ENCODE data around the gene GMEB1.
A peak's percentile ranks its signal among the peaks of the same experiment; 100 is the strongest.

Gene GMEB1, protein sequence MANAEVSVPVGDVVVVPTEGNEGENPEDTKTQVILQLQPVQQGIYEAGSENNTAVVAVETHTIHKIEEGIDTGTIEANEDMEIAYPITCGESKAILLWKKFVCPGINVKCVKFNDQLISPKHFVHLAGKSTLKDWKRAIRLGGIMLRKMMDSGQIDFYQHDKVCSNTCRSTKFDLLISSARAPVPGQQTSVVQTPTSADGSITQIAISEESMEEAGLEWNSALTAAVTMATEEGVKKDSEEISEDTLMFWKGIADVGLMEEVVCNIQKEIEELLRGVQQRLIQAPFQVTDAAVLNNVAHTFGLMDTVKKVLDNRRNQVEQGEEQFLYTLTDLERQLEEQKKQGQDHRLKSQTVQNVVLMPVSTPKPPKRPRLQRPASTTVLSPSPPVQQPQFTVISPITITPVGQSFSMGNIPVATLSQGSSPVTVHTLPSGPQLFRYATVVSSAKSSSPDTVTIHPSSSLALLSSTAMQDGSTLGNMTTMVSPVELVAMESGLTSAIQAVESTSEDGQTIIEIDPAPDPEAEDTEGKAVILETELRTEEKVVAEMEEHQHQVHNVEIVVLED

DNA sequence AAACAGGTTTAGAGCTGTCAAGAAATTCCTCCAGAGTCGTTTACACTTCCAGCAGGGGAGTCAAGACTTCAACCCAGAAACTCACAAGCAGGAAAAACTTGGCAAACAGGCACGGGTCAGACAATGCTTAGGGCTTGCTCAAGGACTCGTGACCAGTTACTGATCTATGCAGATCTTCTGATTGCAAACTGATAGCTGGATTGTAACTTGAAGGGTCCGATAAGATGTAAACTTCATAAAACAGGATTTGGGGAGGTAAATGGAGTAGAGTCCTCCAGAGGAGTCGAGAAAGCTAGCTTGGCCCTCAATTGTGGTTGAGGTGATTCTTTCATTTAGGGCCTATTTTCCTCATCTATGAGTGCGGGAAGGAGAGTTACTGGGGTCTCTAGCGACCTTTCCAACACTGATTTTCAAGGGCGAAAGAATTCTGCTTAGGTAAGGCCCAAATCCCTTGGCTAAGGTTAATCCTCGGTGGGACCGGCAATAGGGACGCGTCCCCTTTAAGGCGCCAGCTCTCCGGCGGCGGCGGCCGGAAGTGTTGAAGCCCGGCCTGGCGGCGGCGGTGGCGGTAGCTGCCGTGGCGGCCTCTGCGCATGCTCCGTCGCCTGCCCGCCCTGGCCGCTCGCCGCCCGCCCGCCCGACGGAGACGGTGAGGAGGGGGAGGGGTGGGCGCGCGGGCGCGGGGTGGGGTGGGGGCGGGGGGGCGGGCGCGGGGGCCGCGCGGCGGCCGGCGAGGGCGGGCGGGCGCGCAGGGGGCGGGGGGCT is at the start of gene GMEB1:
TSS of gene GMEB1 (plus strand) at position 594 of the 765 bp plus-strand sequence. CDS start 14,829 bp downstream, outside the sequence.
- Histone ChIP-seq H3K9me3 (ENCODE audit: insufficient read depth, low read depth, low read length) (no peaks in the 10 kb centered on the region), H2AFZ (ENCODE audit: low read length) (peak within 1 kb of the TSS; percentile 94), H3K79me2 (ENCODE audit: insufficient read depth, low read length) (peaks cover 22% of the 10 kb centered on the region), H3K4me3 (ENCODE audit: low read length, poor library complexity, severe bottlenecking) (peak within 1 kb of the TSS; percentile 96), H3K9me2 (replicated peaks; ENCODE audit: low read depth, low read length) (no peaks in the 10 kb centered on the region), H3K36me3 (ENCODE audit: insufficient read depth, low read length) (no peaks in the 10 kb centered on the region), H3K4me2 (ENCODE audit: low read depth, low read length, poor library complexity, severe bottlenecking) (peak within 1 kb of the TSS; percentile 84), H3K9ac (ENCODE audit: low read depth, low read length, poor library complexity, severe bottlenecking) (peak within 1 kb of the TSS; percentile 95), H4K20me1 (ENCODE audit: insufficient read depth, low read length, poor library complexity, severe bottlenecking) (peaks cover 8% of the 10 kb centered on the region), H3K4me1 (ENCODE audit: insufficient read depth, low read length, poor library complexity, severe bottlenecking) (no peaks in the 10 kb centered on the region), H3F3A (ENCODE audit: low read depth) (peaks cover 5% of the 10 kb centered on the region; the same call in 1 of the 2 replicates), H3K27me3 (ENCODE audit: insufficient read depth, low read length, poor library complexity, severe bottlenecking) (peaks cover 5% of the 10 kb centered on the region)
- TF ChIP-seq EZH2phosphoT487 (IDR thresholded peaks at IDR 0.05; ENCODE audit: borderline replicate concordance), result no peak
- TF ChIP-seq, protein P1, sequence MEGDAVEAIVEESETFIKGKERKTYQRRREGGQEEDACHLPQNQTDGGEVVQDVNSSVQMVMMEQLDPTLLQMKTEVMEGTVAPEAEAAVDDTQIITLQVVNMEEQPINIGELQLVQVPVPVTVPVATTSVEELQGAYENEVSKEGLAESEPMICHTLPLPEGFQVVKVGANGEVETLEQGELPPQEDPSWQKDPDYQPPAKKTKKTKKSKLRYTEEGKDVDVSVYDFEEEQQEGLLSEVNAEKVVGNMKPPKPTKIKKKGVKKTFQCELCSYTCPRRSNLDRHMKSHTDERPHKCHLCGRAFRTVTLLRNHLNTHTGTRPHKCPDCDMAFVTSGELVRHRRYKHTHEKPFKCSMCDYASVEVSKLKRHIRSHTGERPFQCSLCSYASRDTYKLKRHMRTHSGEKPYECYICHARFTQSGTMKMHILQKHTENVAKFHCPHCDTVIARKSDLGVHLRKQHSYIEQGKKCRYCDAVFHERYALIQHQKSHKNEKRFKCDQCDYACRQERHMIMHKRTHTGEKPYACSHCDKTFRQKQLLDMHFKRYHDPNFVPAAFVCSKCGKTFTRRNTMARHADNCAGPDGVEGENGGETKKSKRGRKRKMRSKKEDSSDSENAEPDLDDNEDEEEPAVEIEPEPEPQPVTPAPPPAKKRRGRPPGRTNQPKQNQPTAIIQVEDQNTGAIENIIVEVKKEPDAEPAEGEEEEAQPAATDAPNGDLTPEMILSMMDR (conservative IDR thresholded peaks at IDR 0.05; ENCODE audit: low read length), result no peak

DNA sequence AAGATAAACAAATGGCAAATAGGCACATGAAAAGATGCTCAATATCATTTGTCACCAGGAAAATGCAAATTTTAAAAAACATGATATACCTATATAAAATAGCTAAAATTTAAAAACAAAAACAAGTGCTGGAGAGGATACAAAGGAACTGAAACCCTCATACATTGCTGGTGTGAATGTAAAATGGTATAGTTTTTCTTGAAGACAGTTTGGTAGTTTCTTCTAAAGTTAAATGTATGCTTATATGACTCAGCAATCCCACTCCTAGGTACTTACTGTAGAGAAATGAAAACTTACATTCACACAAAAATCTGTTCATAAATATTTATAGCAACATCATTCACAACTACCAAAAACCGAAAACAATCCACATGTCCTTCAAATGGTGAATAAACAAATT is 36.9 kb upstream of the GMEB1 start:
- Histone ChIP-seq H3K4me2 (ENCODE audit: low read depth, low read length, poor library complexity, severe bottlenecking) (no peak overlapping the region), H4K20me1 (ENCODE audit: insufficient read depth, low read length, poor library complexity, severe bottlenecking) (no peaks in the 10 kb centered on the region), H3K9me2 (replicated peaks; ENCODE audit: low read depth, low read length) (no peaks in the 10 kb centered on the region), H2AFZ (ENCODE audit: low read length) (no peak overlapping the region), H3K4me3 (ENCODE audit: low read length, poor library complexity, severe bottlenecking) (no peak overlapping the region), H3K9me3 (ENCODE audit: insufficient read depth, low read depth, low read length) (no peaks in the 10 kb centered on the region), H3F3A (ENCODE audit: low read depth) (no peaks in the 10 kb centered on the region), H3K36me3 (ENCODE audit: insufficient read depth, low read length) (no peaks in the 10 kb centered on the region), H3K27me3 (ENCODE audit: insufficient read depth, low read length, poor library complexity, severe bottlenecking) (no peaks in the 10 kb centered on the region), H3K9ac (ENCODE audit: low read depth, low read length, poor library complexity, severe bottlenecking) (no peak overlapping the region), H3K79me2 (ENCODE audit: insufficient read depth, low read length) (no peaks in the 10 kb centered on the region), H3K4me1 (ENCODE audit: insufficient read depth, low read length, poor library complexity, severe bottlenecking) (no peaks in the 10 kb centered on the region)
- TF ChIP-seq, protein P1 (conservative IDR thresholded peaks at IDR 0.05; ENCODE audit: low read length), result no peak
- no peak for TF ChIP-seq EZH2phosphoT487 (IDR thresholded peaks at IDR 0.05; ENCODE audit: borderline replicate concordance)

DNA sequence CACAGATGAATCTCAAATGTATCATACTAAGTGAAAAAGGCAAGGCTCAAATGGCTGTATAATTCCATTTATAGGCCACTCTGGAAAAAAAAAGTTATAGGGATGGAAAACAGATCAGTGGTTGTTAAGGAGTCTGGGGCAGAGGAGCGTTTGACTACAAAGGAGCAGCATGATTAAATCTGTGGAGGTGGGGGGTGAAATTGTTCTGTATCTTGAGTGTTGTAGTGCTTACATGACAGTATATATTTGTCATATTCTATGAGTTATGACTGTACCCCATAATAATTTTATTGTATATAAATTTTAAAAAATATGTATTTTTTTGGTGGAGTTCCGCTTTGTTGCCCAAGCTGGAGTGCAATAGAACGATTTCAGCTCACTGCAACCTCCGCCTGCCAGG is 36.0 kb upstream of the GMEB1 start:
- no peak overlapping the region for H3K9ac ChIP-seq (ENCODE audit: low read depth, low read length, poor library complexity, severe bottlenecking)
- no peaks in the 10 kb centered on the region for H3K4me1 ChIP-seq (ENCODE audit: insufficient read depth, low read length, poor library complexity, severe bottlenecking)
- H3K9me2 ChIP-seq (replicated peaks; ENCODE audit: low read depth, low read length), result no peaks in the 10 kb centered on the region
- H3K79me2 ChIP-seq (ENCODE audit: insufficient read depth, low read length), result no peaks in the 10 kb centered on the region
- no peaks in the 10 kb centered on the region for H3F3A ChIP-seq (ENCODE audit: low read depth)
- TF ChIP-seq, protein P1 (conservative IDR thresholded peaks at IDR 0.05; ENCODE audit: low read length), result no peak
- TF ChIP-seq EZH2phosphoT487 (IDR thresholded peaks at IDR 0.05; ENCODE audit: borderline replicate concordance), result no peak
- H3K4me3 ChIP-seq (ENCODE audit: low read length, poor library complexity, severe bottlenecking), result no peak overlapping the region
- H3K36me3 ChIP-seq (ENCODE audit: insufficient read depth, low read length), result no peaks in the 10 kb centered on the region
- H3K27me3 ChIP-seq (ENCODE audit: insufficient read depth, low read length, poor library complexity, severe bottlenecking), result no peaks in the 10 kb centered on the region
- H3K9me3 ChIP-seq (ENCODE audit: insufficient read depth, low read depth, low read length), result no peaks in the 10 kb centered on the region
- H3K4me2 ChIP-seq (ENCODE audit: low read depth, low read length, poor library complexity, severe bottlenecking), result no peak overlapping the region
- no peaks in the 10 kb centered on the region for H4K20me1 ChIP-seq (ENCODE audit: insufficient read depth, low read length, poor library complexity, severe bottlenecking)
- no peak overlapping the region for H2AFZ ChIP-seq (ENCODE audit: low read length)
